ENCODE results near the gene CAP1. TPM values are rescaled to one million over a fixed set of nuclear protein-coding genes. Genes with fewer than 3 reads are reported as not detected.
A peak's percentile ranks its signal among the peaks of the same experiment; 100 is the strongest.

The CAP1 gene
- total RNA-seq, 1 experiment from 2014 or later = 243 TPM

DNA sequence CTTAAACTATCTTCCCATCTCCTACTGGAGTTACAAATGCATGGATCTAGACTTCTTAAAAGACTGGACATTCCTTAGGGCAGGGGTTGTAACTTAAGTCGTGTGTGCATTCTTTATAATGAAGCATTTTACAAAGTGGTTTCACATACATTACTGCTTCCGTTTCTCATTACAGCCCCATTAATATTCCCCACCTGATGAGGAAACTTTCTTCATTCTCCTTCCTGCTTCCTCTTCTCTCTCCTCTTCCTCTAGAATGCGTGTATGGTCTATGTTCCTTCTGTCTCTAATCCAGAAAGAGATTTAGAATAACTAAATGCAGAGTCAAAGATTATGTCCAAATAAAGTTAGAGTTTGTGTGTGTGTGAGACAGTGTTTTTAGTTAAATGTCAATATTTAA is 1.8 kb upstream of the CAP1 start:
- Histone ChIP-seq H3K27ac (ENCODE audit: low read length) (no peak overlapping the region), H3K36me3 (ENCODE audit: low read depth, low read length) (0 out of 2 replicates have a peak, but pooled peaks cover 4% of the 10 kb centered on the region), H3K4me3 (ENCODE audit: low read length) (no peak overlapping the region), H3K4me1 (ENCODE audit: insufficient read depth, low read length) (peaks cover 34% of the 10 kb centered on the region), H2AFZ (ENCODE audit: low read length) (no peak overlapping the region), H3F3A (ENCODE audit: low read length, unreplicated experiment) (no peaks in the 10 kb centered on the region), H3K79me2 (ENCODE audit: low read length) (peaks cover 32% of the 10 kb centered on the region), H3K9ac (ENCODE audit: low read length) (no peak overlapping the region), H3K9me2 (replicated peaks; ENCODE audit: low read length) (no peaks in the 10 kb centered on the region), H4K20me1 (ENCODE audit: low read length) (peaks cover 17% of the 10 kb centered on the region; the same call in 1 of the 2 replicates), H3K4me2 (ENCODE audit: low read length) (no peak overlapping the region), H3K9me3 (ENCODE audit: low read length) (no peaks in the 10 kb centered on the region), H3K27me3 (ENCODE audit: low read length) (no peaks in the 10 kb centered on the region)
- CTCF ChIA-PET = interaction anchor here (0.7 to 2.0 kb wide), 3 partner anchors 26 to 136 kb away, joined by 3 to 13 read pairs (median 3); no protein-coding TSS in a partner anchor
- intact Hi-C loops (cut with micrococcal nuclease) = no loop called here
- POLR2A ChIA-PET (ENCODE audit: unreplicated experiment) = no interaction called here
- TF ChIP-seq, protein P1, sequence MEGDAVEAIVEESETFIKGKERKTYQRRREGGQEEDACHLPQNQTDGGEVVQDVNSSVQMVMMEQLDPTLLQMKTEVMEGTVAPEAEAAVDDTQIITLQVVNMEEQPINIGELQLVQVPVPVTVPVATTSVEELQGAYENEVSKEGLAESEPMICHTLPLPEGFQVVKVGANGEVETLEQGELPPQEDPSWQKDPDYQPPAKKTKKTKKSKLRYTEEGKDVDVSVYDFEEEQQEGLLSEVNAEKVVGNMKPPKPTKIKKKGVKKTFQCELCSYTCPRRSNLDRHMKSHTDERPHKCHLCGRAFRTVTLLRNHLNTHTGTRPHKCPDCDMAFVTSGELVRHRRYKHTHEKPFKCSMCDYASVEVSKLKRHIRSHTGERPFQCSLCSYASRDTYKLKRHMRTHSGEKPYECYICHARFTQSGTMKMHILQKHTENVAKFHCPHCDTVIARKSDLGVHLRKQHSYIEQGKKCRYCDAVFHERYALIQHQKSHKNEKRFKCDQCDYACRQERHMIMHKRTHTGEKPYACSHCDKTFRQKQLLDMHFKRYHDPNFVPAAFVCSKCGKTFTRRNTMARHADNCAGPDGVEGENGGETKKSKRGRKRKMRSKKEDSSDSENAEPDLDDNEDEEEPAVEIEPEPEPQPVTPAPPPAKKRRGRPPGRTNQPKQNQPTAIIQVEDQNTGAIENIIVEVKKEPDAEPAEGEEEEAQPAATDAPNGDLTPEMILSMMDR (conservative IDR thresholded peaks at IDR 0.05; ENCODE audit: low read depth, low read length) = no peak
- TF ChIP-seq EZH2 (IDR thresholded peaks at IDR 0.05; ENCODE audit: low read length, unreplicated experiment) = no peak
- TF ChIP-seq EZH2phosphoT487 (IDR thresholded peaks at IDR 0.05; ENCODE audit: borderline replicate concordance, low read length) = no peak
- BruUV-seq (replicated peaks) = no TSS peak
- no peak for DNase-seq
- ATAC-seq = no peak

DNA sequence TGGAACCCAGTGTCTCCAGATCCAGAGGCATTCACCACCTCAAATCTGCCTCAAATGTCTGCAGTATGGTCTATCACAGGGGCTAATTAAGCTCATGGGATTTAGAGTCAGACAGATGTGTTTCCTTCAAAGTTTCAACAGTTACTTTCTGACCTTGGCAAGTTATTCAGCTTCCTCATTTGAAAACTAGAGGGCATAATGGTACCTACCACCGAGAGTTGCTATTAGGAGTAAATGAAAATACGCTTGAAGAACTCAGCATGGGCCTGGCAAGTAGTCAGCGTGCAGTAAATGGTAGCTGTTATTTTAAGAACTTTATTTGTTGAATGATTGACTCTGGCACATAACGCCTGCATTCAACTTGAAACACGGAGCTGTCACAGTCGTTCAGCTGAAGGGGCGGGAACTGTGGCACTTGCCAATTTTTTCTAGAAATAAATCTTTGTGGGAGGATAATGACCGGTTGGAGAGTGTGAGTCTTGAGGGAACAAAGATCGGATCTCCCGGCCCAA is 1.2 kb upstream of the CAP1 start:
- H3K79me2 ChIP-seq (ENCODE audit: low read length) = peaks cover 38% of the 10 kb centered on the region
- H3K36me3 ChIP-seq (ENCODE audit: low read depth, low read length) = peaks cover 9% of the 10 kb centered on the region; the same call in 1 of the 2 replicates
- peak overlapping the region; percentile 87 for H3K27ac ChIP-seq (ENCODE audit: low read length)
- peak overlapping the region; percentile 89 for H3K9ac ChIP-seq (ENCODE audit: low read length)
- DNase-seq (peak; percentile 34), ATAC-seq (no peak)
- H3K4me3 ChIP-seq (ENCODE audit: low read length) = peak overlapping the region; percentile 99
- H3K4me2 ChIP-seq (ENCODE audit: low read length) = peak overlapping the region; percentile 90
- peaks cover 21% of the 10 kb centered on the region; the same call in 1 of the 2 replicates for H4K20me1 ChIP-seq (ENCODE audit: low read length)
- no peaks in the 10 kb centered on the region for H3K9me2 ChIP-seq (replicated peaks; ENCODE audit: low read length)
- H3K4me1 ChIP-seq (ENCODE audit: insufficient read depth, low read length) = peaks cover 34% of the 10 kb centered on the region
- CTCF ChIA-PET = interaction anchor here (0.5 to 2.0 kb wide), 5 partner anchors 23 to 137 kb away, joined by 3 to 13 read pairs (median 3); no protein-coding TSS in a partner anchor
- no peaks in the 10 kb centered on the region for H3K9me3 ChIP-seq (ENCODE audit: low read length)
- no TSS peak for BruUV-seq (replicated peaks)
- H2AFZ ChIP-seq (ENCODE audit: low read length) = peak overlapping the region; percentile 80
- intact Hi-C loops (cut with micrococcal nuclease) = no loop called here
- POLR2A ChIA-PET (ENCODE audit: unreplicated experiment) = interaction anchor here (0.5 kb wide), 1 partner anchor 680 kb away, joined by 3 read pairs; no protein-coding TSS in a partner anchor
- H3F3A ChIP-seq (ENCODE audit: low read length, unreplicated experiment) = no peaks in the 10 kb centered on the region
- TF ChIP-seq EZH2phosphoT487 (IDR thresholded peaks at IDR 0.05; ENCODE audit: borderline replicate concordance, low read length) = no peak
- TF ChIP-seq, protein P1 (conservative IDR thresholded peaks at IDR 0.05; ENCODE audit: low read depth, low read length) = peak; percentile 32; the same call in 1 of the 2 replicates
- H3K27me3 ChIP-seq (ENCODE audit: low read length) = no peaks in the 10 kb centered on the region

All from PC-3 (cell line).